Measurements from ENCODE around the gene PET117.
"Not testable (repeated sequence)": the region's sequence is repeated elsewhere in the genome, so short reads cannot be mapped to it uniquely, and the experiment has no call there.

- TF ChIP-seq CTCF (conservative IDR thresholded peaks at IDR 0.05); ZFX (IDR thresholded peaks at IDR 0.05): not testable (repeated sequence)
Observed at GRCh38 chr20:18088298-18088697, 49.4 kb upstream of the PET117 start.
